Cardiac muscle cell (in vitro differentiated cells and primary cell): Measurements from ENCODE around the gene DNAJA1. TPM values are rescaled to one million over a fixed set of nuclear protein-coding genes. Genes with fewer than 3 reads are reported as not detected.
A peak's percentile ranks its signal among the peaks of the same experiment; 100 is the strongest.

Experiments
- DNase-seq, 2 donors: peaks; one replicate each; pipeline versions ENCODE4 v3.0.0 to v3.0.0-alpha.2; 2010 to 2017; ENCODE audit warnings: low read depth in 1 of 2, low spot score in 1 of 2
- H3K27ac ChIP-seq: fragments of 200-600 bp; sonication (generic); 2 replicates; pipeline ENCODE4 v1.5.1; 2016
- H3K27me3 ChIP-seq: fragments of 200-600 bp; sonication (generic); 2 replicates; pipeline ENCODE4 v1.6.0; 2016; ENCODE audit warnings: control low read depth
- H3K36me3 ChIP-seq: fragments of 200-600 bp; sonication (generic); 2 replicates; pipeline ENCODE4 v1.5.1; 2016; ENCODE audit warnings: control low read depth
- H3K4me1 ChIP-seq: fragments of 200-600 bp; sonication (generic); 2 replicates; pipeline ENCODE4 v1.8.1; 2017; ENCODE audit warnings: low read depth, mild to moderate bottlenecking, mixed run types
- H3K4me3 ChIP-seq: fragments of 200-600 bp; sonication (generic); 2 replicates; pipeline ENCODE4 v1.5.1; 2016; ENCODE audit warnings: mild to moderate bottlenecking
- H3K9me3 ChIP-seq: fragments of 200-600 bp; sonication (generic); 2 replicates; pipeline ENCODE4 v1.5.1; 2017; ENCODE audit warnings: low read depth, mild to moderate bottlenecking, control low read depth
- CTCF ChIP-seq: IDR thresholded peaks from 2 replicates; pipeline ENCODE4 v1.5.1; 2012; ENCODE audit warnings: low read depth, mild to moderate bottlenecking, low read length
- polyA plus RNA-seq: library from polyadenylated mRNA; unstranded; fragments of >200 nt; fragmentation: Nextera tagmentation; extraction: Ambion mirVana; gene quantifications from 2 replicates; pipeline ENCODE4 v1.2.1, GENCODE V29; 2016
- total RNA-seq: library from RNA; depleted of rRNA; stranded (reverse); fragments of >200 nt; gene quantifications from 2 replicates; pipeline ENCODE4 v1.2.3, GENCODE V29; 2016

The DNAJA1 gene
- total and polyA plus RNA-seq, 2 experiments from 2014 or later = 96.1 to 202 TPM

- TF ChIP-seq CTCF = no peak
- Histone ChIP-seq H3K4me1 (no peaks in the 10 kb centered on the region), H3K27ac (no peak overlapping the region)
Measured at GRCh38 chr9:33042473-33042872, 17.4 kb downstream of the DNAJA1 start.

GRCh38 chr9:33043671-33044070 is 18.6 kb downstream of the DNAJA1 start:
- no peak overlapping the region for H3K27ac ChIP-seq
- no peaks in the 10 kb centered on the region for H3K4me1 ChIP-seq
- peak overlapping the region; percentile 39 for H3K4me3 ChIP-seq
- no peaks in the 10 kb centered on the region for H3K9me3 ChIP-seq
- no peaks in the 10 kb centered on the region for H3K27me3 ChIP-seq
- peaks cover 19% of the 10 kb centered on the region for H3K36me3 ChIP-seq
- no peak for DNase-seq
- no peak for TF ChIP-seq CTCF

More at GRCh38 chr9:33042473-33042872, 17.4 kb downstream of the DNAJA1 start:
- peaks cover 25% of the 10 kb centered on the region for H3K36me3 ChIP-seq
- no peaks in the 10 kb centered on the region for H3K27me3 ChIP-seq
- no peaks in the 10 kb centered on the region for H3K9me3 ChIP-seq
- H3K4me3 ChIP-seq = no peak overlapping the region
- no peak for DNase-seq

GRCh38 chr9:33044162-33044673 is 19.1 kb downstream of the DNAJA1 start:
- Histone ChIP-seq H3K36me3 (peaks cover 16% of the 10 kb centered on the region), H3K27me3 (no peaks in the 10 kb centered on the region), H3K4me1 (no peaks in the 10 kb centered on the region), H3K27ac (peak overlapping the region; percentile 18), H3K9me3 (no peaks in the 10 kb centered on the region), H3K4me3 (peak overlapping the region; percentile 39)
- peak; percentile 81 to 94 for DNase-seq
- no peak for TF ChIP-seq CTCF

- Histone ChIP-seq H3K27ac (peak overlapping the region; percentile 18), H3K27me3 (no peaks in the 10 kb centered on the region), H3K9me3 (no peaks in the 10 kb centered on the region), H3K4me3 (peak overlapping the region; percentile 39), H3K36me3 (peaks cover 17% of the 10 kb centered on the region), H3K4me1 (no peaks in the 10 kb centered on the region)
- TF ChIP-seq CTCF = peak; percentile 49
- peak; percentile 32 to 38 for DNase-seq
Measured at GRCh38 chr9:33044677-33045282, 19.7 kb downstream of the DNAJA1 start.

- no peak for DNase-seq
- Histone ChIP-seq H3K27ac (no peak overlapping the region), H3K4me1 (no peaks in the 10 kb centered on the region), H3K4me3 (no peak overlapping the region), H3K36me3 (peaks cover 14% of the 10 kb centered on the region), H3K9me3 (no peaks in the 10 kb centered on the region), H3K27me3 (no peaks in the 10 kb centered on the region)
- TF ChIP-seq CTCF = no peak
Measured at GRCh38 chr9:33046061-33046460, 21.0 kb downstream of the DNAJA1 start.
